ENCODE data around the gene ST3GAL2.

The ST3GAL2 gene

DNA sequence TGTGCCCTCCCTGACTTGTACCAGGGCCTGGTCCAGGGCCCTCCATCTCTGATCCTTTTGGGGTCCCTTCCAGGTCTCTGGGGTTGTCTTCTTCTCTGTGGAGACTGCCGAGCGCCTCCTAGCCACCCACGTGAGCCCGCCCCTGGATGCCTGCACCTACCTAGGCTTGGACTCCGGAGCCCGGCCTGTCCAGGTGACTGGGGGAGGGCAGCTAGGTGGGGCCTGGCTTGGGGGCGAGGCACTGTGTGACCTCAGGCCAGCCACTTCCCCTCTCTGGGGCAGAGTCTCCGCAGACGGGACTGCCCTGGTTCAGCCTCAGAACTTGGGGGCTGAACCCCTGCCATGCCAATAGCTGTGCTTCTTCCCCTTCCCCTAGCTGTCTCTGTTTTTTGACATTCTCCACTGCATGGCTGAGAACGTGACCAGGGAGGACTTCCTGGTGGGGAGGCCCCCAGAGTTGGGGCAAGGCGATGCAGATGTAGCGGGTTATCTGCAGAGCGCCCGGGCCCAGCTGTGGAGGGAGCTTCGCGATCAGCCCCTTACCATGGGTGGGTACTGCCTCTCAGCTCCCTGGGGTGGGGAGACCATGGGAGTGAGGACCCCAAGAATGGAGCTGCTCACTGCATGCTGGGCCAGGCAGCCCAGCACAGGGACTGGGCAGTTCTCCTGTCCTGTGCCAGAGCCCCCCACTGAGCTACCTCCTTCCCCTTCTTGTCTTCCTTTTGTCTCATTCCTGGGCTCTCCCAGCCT lies 30.1 kb upstream of the ST3GAL2 start:
- no peaks in the 10 kb centered on the region for H3K9me3 Mint-ChIP-seq
- no peak for DNase-seq
- H3K4me1 Mint-ChIP-seq: no peaks in the 10 kb centered on the region
- TF ChIP-seq, protein P1, sequence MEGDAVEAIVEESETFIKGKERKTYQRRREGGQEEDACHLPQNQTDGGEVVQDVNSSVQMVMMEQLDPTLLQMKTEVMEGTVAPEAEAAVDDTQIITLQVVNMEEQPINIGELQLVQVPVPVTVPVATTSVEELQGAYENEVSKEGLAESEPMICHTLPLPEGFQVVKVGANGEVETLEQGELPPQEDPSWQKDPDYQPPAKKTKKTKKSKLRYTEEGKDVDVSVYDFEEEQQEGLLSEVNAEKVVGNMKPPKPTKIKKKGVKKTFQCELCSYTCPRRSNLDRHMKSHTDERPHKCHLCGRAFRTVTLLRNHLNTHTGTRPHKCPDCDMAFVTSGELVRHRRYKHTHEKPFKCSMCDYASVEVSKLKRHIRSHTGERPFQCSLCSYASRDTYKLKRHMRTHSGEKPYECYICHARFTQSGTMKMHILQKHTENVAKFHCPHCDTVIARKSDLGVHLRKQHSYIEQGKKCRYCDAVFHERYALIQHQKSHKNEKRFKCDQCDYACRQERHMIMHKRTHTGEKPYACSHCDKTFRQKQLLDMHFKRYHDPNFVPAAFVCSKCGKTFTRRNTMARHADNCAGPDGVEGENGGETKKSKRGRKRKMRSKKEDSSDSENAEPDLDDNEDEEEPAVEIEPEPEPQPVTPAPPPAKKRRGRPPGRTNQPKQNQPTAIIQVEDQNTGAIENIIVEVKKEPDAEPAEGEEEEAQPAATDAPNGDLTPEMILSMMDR (IDR thresholded peaks at IDR 0.05): no peak
- H3K4me3 Mint-ChIP-seq: no peak overlapping the region
- H3K27me3 Mint-ChIP-seq (ENCODE audit: low read depth, poor library complexity): no peaks in the 10 kb centered on the region
- H3K27ac Mint-ChIP-seq: no peak overlapping the region
- H3K36me3 Mint-ChIP-seq (ENCODE audit: low read depth): no peaks in the 10 kb centered on the region

DNA sequence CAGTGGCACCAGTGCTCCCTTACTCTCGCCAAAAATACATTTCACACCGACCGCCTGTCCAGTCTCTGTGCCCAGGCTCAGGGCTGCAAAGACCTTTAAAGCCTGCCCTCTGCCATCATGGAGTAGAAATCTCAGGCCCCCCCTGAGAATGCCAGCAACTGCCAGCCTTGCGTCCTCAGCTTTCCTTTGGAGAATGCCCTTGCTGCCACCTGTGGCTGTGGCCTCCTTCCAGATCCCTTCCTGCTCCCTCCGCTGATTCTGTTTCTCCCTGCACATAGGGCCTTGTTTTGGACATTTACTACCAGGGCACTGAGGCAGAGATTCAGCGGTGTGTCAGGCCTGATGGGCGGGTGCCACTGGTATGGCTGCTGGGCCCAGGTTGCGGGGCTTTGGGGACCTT lies 28.7 kb upstream of the ST3GAL2 start:
- H3K4me1 Mint-ChIP-seq: no peaks in the 10 kb centered on the region
- no peak overlapping the region for H3K4me3 Mint-ChIP-seq
- H3K36me3 Mint-ChIP-seq (ENCODE audit: low read depth): no peaks in the 10 kb centered on the region
- no peak overlapping the region for H3K27ac Mint-ChIP-seq
- TF ChIP-seq, protein P1 (IDR thresholded peaks at IDR 0.05): no peak
- no peaks in the 10 kb centered on the region for H3K27me3 Mint-ChIP-seq (ENCODE audit: low read depth, poor library complexity)
- H3K9me3 Mint-ChIP-seq: no peaks in the 10 kb centered on the region
- no peak for DNase-seq

DNA sequence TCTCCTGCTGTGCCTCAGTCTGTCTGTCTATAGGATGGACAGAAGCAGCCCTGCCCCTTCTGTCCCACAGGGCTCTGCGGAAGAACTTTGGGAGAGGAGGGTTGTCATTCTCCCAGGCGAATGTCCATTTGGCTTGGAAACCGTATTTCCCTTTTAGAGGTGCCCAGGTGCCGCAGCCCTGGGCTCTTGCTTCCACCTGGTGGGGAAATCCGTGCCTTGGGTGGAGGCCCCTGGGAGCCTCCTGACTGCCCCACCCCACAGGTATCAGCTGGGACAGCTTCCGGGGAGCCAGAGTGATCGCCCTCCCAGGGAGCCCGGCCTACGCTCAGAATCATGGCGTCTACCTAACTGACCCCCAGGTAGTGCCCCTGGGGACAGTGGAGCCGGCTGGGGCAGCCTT lies 28.2 kb upstream of the ST3GAL2 start:
- H3K27ac Mint-ChIP-seq: no peak overlapping the region
- H3K4me1 Mint-ChIP-seq: no peaks in the 10 kb centered on the region
- no peaks in the 10 kb centered on the region for H3K36me3 Mint-ChIP-seq (ENCODE audit: low read depth)
- no peak for DNase-seq
- H3K4me3 Mint-ChIP-seq: no peak overlapping the region
- no peaks in the 10 kb centered on the region for H3K27me3 Mint-ChIP-seq (ENCODE audit: low read depth, poor library complexity)
- TF ChIP-seq, protein P1 (IDR thresholded peaks at IDR 0.05): no peak
- no peaks in the 10 kb centered on the region for H3K9me3 Mint-ChIP-seq

DNA sequence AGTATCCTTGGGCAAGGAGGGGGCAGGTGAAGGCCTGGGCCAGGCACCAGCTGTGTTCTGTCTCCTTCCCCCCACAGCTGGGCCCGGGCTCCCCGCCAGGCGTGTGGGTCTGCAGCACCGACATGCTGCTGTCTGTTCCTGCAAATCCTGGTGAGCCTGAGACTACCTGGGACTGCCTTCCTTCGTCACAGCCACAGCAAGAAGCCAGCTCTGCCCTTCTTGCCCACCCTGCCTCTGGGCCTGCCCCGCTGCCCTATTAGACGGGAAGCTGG lies 27.8 kb upstream of the ST3GAL2 start:
- no peaks in the 10 kb centered on the region for H3K36me3 Mint-ChIP-seq (ENCODE audit: low read depth)
- H3K4me3 Mint-ChIP-seq: no peak overlapping the region
- TF ChIP-seq, protein P1 (IDR thresholded peaks at IDR 0.05): no peak
- no peak overlapping the region for H3K27ac Mint-ChIP-seq
- H3K9me3 Mint-ChIP-seq: no peaks in the 10 kb centered on the region
- no peak for DNase-seq
- H3K4me1 Mint-ChIP-seq: peaks cover 1% of the 10 kb centered on the region
- no peaks in the 10 kb centered on the region for H3K27me3 Mint-ChIP-seq (ENCODE audit: low read depth, poor library complexity)

DNA sequence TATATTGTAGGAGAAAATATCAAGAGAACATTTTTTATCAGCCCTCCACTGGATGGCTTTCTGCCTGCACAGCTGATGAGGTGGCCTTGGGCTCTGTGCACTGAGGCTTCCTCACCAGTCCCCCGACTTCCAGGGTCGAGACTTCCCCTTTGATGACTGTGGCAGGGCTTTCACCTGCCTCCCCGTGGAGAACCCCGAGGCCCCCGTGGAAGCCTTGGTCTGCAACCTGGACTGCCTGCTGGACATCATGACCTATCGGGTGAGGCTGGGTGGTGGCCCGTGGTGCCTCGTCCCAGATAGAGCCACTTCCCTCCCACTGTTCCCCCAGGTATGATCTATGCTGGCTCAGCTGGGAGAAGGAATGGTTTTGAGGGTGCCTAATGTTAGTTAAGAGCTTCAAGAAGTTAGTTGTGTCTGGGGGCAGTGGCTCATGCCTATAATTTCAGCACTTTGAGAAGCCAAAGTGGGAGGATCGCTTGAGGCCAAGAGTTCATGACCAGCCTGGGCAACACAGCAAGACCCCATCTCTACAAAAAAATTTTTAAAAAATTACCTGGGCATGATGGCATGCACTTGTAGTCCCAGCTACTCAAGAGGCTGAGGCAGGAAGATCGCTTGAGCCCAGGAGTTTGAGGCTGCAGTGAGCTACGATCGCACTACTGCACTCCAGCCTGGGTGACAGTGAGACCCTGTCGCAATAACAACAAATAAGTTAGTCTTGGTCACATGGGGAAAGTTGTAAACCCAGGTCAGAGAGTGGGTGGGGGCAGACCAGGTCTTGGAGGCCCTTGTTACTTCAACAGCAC lies 27.3 kb upstream of the ST3GAL2 start:
- H3K27me3 Mint-ChIP-seq (ENCODE audit: low read depth, poor library complexity): no peaks in the 10 kb centered on the region
- H3K4me3 Mint-ChIP-seq: no peak overlapping the region
- peaks cover 4% of the 10 kb centered on the region for H3K4me1 Mint-ChIP-seq
- TF ChIP-seq, protein P1 (IDR thresholded peaks at IDR 0.05): no peak
- peak overlapping the region; percentile 69 for H3K27ac Mint-ChIP-seq
- no peaks in the 10 kb centered on the region for H3K9me3 Mint-ChIP-seq
- no peak for DNase-seq
- H3K36me3 Mint-ChIP-seq (ENCODE audit: low read depth): no peaks in the 10 kb centered on the region

DNA sequence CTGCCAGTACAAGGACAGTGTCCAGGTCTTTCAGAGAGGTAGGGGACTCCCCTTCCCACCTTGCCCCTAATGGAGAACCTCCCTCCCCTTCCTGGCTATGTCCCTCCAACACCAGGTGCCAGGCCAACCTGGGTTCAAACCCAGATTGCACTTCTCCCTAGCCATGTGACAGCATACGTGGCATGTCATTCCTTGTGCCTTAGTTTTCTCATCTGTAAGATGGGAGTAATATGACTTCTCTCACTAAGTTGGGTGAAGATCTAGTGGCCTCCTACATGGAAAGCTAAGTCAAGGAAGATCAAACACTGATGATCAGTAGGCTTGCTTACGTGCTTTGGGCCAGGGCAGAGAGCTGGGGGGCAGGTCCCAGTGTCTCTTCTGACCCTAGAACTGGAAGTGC lies 24.3 kb upstream of the ST3GAL2 start:
- H3K9me3 Mint-ChIP-seq: no peaks in the 10 kb centered on the region
- TF ChIP-seq, protein P1 (IDR thresholded peaks at IDR 0.05): no peak
- no peaks in the 10 kb centered on the region for H3K36me3 Mint-ChIP-seq (ENCODE audit: low read depth)
- H3K4me1 Mint-ChIP-seq: peaks cover 13% of the 10 kb centered on the region
- H3K4me3 Mint-ChIP-seq: no peak overlapping the region
- H3K27ac Mint-ChIP-seq: no peak overlapping the region
- no peak for DNase-seq
- no peaks in the 10 kb centered on the region for H3K27me3 Mint-ChIP-seq (ENCODE audit: low read depth, poor library complexity)
